Peyer's patch (tissue), 4 donors: Measurements from ENCODE around the gene CES5A. TPM values are rescaled to one million over a fixed set of nuclear protein-coding genes. Genes with fewer than 3 reads are reported as not detected.

Experiments
- DNase-seq, 3 donors: peaks; one replicate each; pipeline ENCODE4 v3.0.0-alpha.2; 2017 to 2019
- H3K27ac ChIP-seq, 4 donors: fragments of 200-600 bp; sonication (generic); one replicate each; pipeline ENCODE4 v1.5.1; 2016 to 2019
- H3K27me3 ChIP-seq, 2 donors: fragments of 200-600 bp; sonication (generic); one replicate each; pipeline ENCODE4 v1.5.1; 2019
- H3K36me3 ChIP-seq, 3 donors: fragments of 200-600 bp; sonication (generic); one replicate each; pipeline ENCODE4 v1.5.1; 2016 to 2019
- H3K4me1 ChIP-seq, 4 donors: fragments of 200-600 bp; sonication (generic); one replicate each; pipeline ENCODE4 v1.5.1; 2016 to 2019
- H3K4me3 ChIP-seq, 4 donors: fragments of 200-600 bp; sonication (generic); 1 replicate in 3 of 4; 2 replicates in 1 of 4; pipeline ENCODE4 v1.5.1; 2016 to 2019; ENCODE audit warnings: mild to moderate bottlenecking in 1 of 4
- H3K9me3 ChIP-seq, 4 donors: fragments of 200-600 bp; sonication (generic); one replicate each; pipeline ENCODE4 v1.5.1; 2016 to 2019; ENCODE audit warnings: mild to moderate bottlenecking in 1 of 4
- POLR2A ChIP-seq, 2 donors: fragments of 450-650 bp; IDR thresholded peaks; one replicate each; pipeline ENCODE4 v1.5.1; 2017; ENCODE audit warnings: antibody characterized with exemption in 2 of 2, mild to moderate bottlenecking in 2 of 2, moderate library complexity in 2 of 2
- total RNA-seq, 4 donors: library from RNA; depleted of rRNA; stranded (reverse); fragments of >200 nt; gene quantifications; one replicate each; pipeline ENCODE4 v1.1.0, GENCODE V29; 2016
- TF ChIP-seq, protein P1 (sequence below), 6 experiments: fragments of 450-650 bp in 4 of 6; fragments of 200-600 bp in 2 of 6; sonication (generic) in 1 of 6; IDR thresholded peaks; one replicate each; pipeline ENCODE4 v1.5.1; 2017 to 2019; ENCODE audit warnings: antibody characterized with exemption in 6 of 6, mild to moderate bottlenecking in 3 of 6, moderate library complexity in 1 of 6

The CES5A gene
- total RNA-seq, 4 donors from 2014 or later, result not detected

DNA sequence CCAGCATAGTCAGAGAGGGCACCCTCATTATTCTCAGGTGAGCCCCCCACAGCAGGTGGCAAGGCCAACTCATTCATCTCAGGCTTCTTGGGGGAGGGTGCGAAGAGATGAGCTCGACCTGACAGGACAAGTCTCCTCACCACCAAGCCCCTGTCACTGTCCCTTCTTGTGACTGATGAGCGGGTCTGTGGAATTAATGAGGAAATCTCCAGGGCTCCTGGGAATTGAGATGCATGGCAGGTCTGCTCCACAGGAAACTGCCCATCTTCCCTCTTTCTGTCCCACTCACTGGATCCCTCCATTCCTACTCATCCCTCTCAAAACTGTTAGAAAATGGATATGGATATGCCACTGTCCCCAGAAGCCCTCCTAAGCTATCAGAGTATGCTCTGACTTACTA lies 32.5 kb upstream of the CES5A start:
- H3K36me3 ChIP-seq, result no peaks in the 10 kb centered on the region
- no peak overlapping the region for H3K4me3 ChIP-seq
- no peak overlapping the region for H3K27ac ChIP-seq
- no peaks in the 10 kb centered on the region for H3K4me1 ChIP-seq
- TF ChIP-seq, protein P1, sequence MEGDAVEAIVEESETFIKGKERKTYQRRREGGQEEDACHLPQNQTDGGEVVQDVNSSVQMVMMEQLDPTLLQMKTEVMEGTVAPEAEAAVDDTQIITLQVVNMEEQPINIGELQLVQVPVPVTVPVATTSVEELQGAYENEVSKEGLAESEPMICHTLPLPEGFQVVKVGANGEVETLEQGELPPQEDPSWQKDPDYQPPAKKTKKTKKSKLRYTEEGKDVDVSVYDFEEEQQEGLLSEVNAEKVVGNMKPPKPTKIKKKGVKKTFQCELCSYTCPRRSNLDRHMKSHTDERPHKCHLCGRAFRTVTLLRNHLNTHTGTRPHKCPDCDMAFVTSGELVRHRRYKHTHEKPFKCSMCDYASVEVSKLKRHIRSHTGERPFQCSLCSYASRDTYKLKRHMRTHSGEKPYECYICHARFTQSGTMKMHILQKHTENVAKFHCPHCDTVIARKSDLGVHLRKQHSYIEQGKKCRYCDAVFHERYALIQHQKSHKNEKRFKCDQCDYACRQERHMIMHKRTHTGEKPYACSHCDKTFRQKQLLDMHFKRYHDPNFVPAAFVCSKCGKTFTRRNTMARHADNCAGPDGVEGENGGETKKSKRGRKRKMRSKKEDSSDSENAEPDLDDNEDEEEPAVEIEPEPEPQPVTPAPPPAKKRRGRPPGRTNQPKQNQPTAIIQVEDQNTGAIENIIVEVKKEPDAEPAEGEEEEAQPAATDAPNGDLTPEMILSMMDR (IDR thresholded peaks at IDR 0.05), result no peak
- TF ChIP-seq POLR2A (IDR thresholded peaks at IDR 0.05), result no peak
- H3K27me3 ChIP-seq, result no peaks in the 10 kb centered on the region
- no peaks in the 10 kb centered on the region for H3K9me3 ChIP-seq
- DNase-seq, result no peak

DNA sequence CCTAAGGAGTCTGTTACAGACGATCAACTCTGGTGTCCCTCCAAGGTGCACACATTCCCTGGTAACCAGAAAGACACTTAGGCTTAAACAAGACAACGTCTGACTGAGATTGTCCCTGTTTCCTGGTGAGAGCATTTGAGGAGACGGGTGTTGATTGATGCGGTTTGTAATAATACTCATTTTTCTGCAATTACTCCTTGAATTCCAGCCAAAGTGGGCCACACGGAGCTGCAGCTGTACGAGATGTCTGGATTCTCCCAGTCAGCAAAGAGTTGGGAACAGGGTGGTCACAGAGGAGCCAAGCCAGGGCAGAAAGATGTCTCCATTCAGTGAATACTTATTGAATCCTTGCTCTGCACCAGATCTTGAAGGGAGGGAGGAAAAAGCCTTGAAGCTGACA lies 30.9 kb upstream of the CES5A start:
- H3K36me3 ChIP-seq, result no peaks in the 10 kb centered on the region
- no peaks in the 10 kb centered on the region for H3K27me3 ChIP-seq
- H3K9me3 ChIP-seq, result no peaks in the 10 kb centered on the region
- H3K4me3 ChIP-seq, result no peak overlapping the region
- TF ChIP-seq POLR2A (IDR thresholded peaks at IDR 0.05), result no peak
- TF ChIP-seq, protein P1 (IDR thresholded peaks at IDR 0.05), result no peak
- no peaks in the 10 kb centered on the region for H3K4me1 ChIP-seq
- no peak for DNase-seq
- no peak overlapping the region for H3K27ac ChIP-seq

DNA sequence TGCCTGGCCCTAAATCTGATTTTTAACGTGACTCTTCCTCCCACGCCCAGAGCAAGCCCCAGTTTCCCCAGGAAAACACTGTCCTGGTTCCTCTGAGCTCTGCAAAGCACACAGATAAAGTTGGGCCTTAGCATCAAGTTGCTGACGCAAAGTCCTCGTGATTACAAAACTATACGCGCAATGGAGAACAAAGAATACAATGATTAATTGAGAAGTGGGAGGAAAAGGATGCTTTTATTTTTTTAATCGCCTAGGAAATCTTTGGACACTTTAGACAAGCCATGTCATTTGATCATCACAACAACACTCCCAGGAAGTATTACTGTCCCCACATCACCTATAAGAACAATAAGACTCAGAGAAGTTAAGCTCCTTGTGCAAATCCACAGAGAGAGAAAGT lies 30.5 kb upstream of the CES5A start:
- no peaks in the 10 kb centered on the region for H3K36me3 ChIP-seq
- H3K27ac ChIP-seq, result no peak overlapping the region
- no peak overlapping the region for H3K4me3 ChIP-seq
- no peaks in the 10 kb centered on the region for H3K27me3 ChIP-seq
- TF ChIP-seq POLR2A (IDR thresholded peaks at IDR 0.05), result no peak
- TF ChIP-seq, protein P1 (IDR thresholded peaks at IDR 0.05), result no peak
- no peaks in the 10 kb centered on the region for H3K4me1 ChIP-seq
- H3K9me3 ChIP-seq, result no peaks in the 10 kb centered on the region
- no peak for DNase-seq

DNA sequence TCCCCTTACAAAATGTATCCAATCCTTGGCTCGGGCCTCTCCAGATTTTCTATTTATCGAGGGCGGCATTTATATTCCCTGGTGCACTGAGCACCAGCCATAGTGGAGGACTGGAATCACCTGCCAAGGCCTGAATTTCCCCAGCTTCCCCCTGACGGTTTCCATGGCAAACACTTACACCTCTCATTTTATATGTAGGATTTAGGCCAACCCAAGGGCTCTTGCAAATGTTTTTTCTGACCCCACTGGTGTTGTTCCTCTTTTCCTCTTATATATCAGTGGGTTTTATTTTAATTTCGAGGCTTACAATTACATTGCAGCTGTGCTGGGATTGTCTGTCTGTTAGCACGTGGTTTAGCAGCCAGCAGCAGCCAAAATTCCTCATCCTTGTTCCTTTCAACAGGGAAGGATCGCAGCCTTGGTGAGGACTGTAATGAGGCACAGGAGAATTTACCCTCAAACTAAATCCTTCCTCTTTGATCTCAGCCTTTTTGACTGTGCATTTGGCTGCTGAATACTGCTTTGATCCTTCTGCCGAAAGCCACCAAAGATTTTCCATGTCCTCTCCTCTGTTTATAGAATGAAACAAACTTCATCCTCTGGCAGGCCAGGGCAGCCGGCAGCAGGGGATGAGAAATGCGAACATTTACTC lies 26.5 kb upstream of the CES5A start:
- Histone ChIP-seq H3K9me3 (no peaks in the 10 kb centered on the region), H3K27me3 (no peaks in the 10 kb centered on the region), H3K27ac (no peak overlapping the region), H3K4me3 (no peak overlapping the region), H3K4me1 (no peaks in the 10 kb centered on the region), H3K36me3 (no peaks in the 10 kb centered on the region)
- TF ChIP-seq POLR2A (IDR thresholded peaks at IDR 0.05), result no peak
- TF ChIP-seq, protein P1 (IDR thresholded peaks at IDR 0.05), result no peak
- no peak for DNase-seq

DNA sequence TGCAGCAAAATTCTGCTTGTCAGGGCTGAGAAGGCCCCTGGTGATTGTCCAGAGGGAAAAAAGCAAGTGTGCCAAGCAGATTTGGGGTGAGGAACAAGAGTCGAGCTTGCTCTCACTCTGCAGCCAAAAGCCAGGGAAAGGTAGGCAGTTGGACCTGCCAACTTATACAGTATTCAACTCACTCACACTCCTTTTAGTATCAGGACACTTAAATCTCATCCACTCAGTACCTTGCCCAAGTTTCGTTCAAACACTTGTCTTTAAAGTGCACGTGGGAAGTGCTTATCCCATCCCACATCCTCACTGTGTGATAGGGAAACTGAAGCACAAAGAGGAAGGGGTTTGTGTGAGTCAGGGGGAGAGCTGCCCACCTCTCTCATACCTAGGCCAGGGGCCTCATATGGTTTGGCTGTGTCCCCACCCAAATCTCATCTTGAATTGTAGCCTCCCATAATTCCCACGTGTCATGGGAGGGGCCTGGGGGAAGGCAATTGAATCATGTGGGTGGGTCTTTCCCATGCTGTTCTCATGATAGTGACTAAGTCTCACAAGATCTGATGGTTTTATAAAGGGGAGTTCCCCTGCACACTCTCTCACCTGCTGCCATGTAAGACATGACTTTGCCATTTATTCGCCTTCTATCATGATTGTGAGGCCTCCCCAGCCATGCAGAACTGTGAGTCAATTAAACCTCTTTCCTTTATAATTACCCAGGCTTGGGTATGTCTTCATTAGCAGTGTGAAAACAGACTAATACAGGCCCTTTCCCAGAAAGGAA lies 25.6 kb upstream of the CES5A start:
- Histone ChIP-seq H3K4me1 (no peaks in the 10 kb centered on the region), H3K27ac (no peak overlapping the region), H3K4me3 (no peak overlapping the region), H3K27me3 (no peaks in the 10 kb centered on the region), H3K9me3 (no peaks in the 10 kb centered on the region), H3K36me3 (no peaks in the 10 kb centered on the region)
- TF ChIP-seq POLR2A (IDR thresholded peaks at IDR 0.05), result no peak
- TF ChIP-seq, protein P1 (IDR thresholded peaks at IDR 0.05), result no peak
- DNase-seq, result no peak
